ENCODE results near the gene LEAP2. TPM values are rescaled to one million over a fixed set of nuclear protein-coding genes. Genes with fewer than 3 reads are reported as not detected.

The LEAP2 gene
- total RNA-seq, 1 experiment from 2014 or later: 1.4 TPM

DNA sequence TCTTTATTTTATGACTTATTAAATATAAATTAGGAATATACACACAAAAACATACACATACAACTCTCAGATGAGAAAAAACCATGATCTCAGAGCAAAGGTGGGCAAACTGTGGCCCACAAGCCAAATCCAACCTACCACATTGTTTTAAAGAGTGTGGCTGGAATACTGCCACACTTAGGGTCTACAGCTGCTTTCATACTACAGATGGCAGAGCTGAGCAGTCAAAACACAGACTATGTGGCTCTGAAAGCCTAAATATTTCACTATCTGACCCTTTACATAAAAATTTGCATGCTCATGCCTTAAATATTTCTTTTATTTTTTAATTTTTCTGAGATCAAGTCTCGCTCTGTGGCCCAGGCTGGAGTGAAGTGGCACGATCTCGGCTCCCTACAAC, 28.3 kb downstream of the LEAP2 start:
- Histone ChIP-seq H3K9ac (ENCODE audit: extremely low read depth, insufficient read length, low read length) (no peak overlapping the region), H4K5ac (ENCODE audit: insufficient read length, low read depth, low read length) (no peak overlapping the region), H2BK5ac (ENCODE audit: insufficient read length, low read length) (no peak overlapping the region), H2AFZ (ENCODE audit: low read length) (no peak overlapping the region), H2BK12ac (ENCODE audit: insufficient read length, low read depth, low read length) (no peak overlapping the region), H3K79me1 (ENCODE audit: insufficient read depth, low read depth, low read length, poor library complexity, severe bottlenecking) (no peaks in the 10 kb centered on the region), H3K18ac (ENCODE audit: insufficient read length, low read depth, low read length) (no peak overlapping the region), H3K56ac (ENCODE audit: insufficient read length, low read depth, low read length) (no peak overlapping the region), H3K27me3 (ENCODE audit: insufficient read depth, low read length) (no peaks in the 10 kb centered on the region; the same call in 1 of the 2 replicates), H3K4ac (ENCODE audit: low read depth, low read length) (no peak overlapping the region), H2BK15ac (ENCODE audit: low read depth, low read length) (no peak overlapping the region), H3K79me2 (ENCODE audit: insufficient read depth, low read length) (no peaks in the 10 kb centered on the region), H3K23ac (ENCODE audit: insufficient read length, low read depth, low read length) (no peak overlapping the region), H2BK120ac (ENCODE audit: low read depth, low read length, poor library complexity, severe bottlenecking) (no peak overlapping the region), H3K27ac (ENCODE audit: insufficient read length, low read depth, low read length) (no peak overlapping the region), H2BK20ac (ENCODE audit: low read depth, low read length, poor library complexity, severe bottlenecking) (no peak overlapping the region), H3T11ph (ENCODE audit: low read length) (no peak overlapping the region), H4K20me1 (ENCODE audit: control insufficient read depth, insufficient read depth, insufficient read length) (no peaks in the 10 kb centered on the region), H3K9me3 (ENCODE audit: control insufficient read depth, low read depth, low read length) (no peaks in the 10 kb centered on the region), H3K4me2 (ENCODE audit: insufficient read depth, insufficient read length, low read length) (no peak overlapping the region), H3K23me2 (ENCODE audit: insufficient read length, low read depth, low read length, poor library complexity, severe bottlenecking) (no peaks in the 10 kb centered on the region), H4K8ac (replicated peaks; ENCODE audit: insufficient read length, low read depth, low read length) (no peak overlapping the region), H4K91ac (ENCODE audit: insufficient read length, low read depth, low read length) (no peak overlapping the region), H3K4me1 (ENCODE audit: insufficient read depth, low read length) (no peaks in the 10 kb centered on the region), H3K14ac (ENCODE audit: insufficient read depth, low read length) (no peak overlapping the region), H2AK5ac (ENCODE audit: insufficient read length, low read length) (no peak overlapping the region)
- no peaks in the 10 kb centered on the region for H3K27me3 Mint-ChIP-seq (ENCODE audit: low read depth)
- H3K4me3 Mint-ChIP-seq: no peak overlapping the region
- TF ChIP-seq, protein P1, sequence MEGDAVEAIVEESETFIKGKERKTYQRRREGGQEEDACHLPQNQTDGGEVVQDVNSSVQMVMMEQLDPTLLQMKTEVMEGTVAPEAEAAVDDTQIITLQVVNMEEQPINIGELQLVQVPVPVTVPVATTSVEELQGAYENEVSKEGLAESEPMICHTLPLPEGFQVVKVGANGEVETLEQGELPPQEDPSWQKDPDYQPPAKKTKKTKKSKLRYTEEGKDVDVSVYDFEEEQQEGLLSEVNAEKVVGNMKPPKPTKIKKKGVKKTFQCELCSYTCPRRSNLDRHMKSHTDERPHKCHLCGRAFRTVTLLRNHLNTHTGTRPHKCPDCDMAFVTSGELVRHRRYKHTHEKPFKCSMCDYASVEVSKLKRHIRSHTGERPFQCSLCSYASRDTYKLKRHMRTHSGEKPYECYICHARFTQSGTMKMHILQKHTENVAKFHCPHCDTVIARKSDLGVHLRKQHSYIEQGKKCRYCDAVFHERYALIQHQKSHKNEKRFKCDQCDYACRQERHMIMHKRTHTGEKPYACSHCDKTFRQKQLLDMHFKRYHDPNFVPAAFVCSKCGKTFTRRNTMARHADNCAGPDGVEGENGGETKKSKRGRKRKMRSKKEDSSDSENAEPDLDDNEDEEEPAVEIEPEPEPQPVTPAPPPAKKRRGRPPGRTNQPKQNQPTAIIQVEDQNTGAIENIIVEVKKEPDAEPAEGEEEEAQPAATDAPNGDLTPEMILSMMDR (conservative IDR thresholded peaks at IDR 0.05): no peak
- DNase-seq: no peak
- H3K9me3 Mint-ChIP-seq: no peaks in the 10 kb centered on the region
- no peak overlapping the region for H3K27ac Mint-ChIP-seq
- no peaks in the 10 kb centered on the region for H3K4me1 Mint-ChIP-seq
- WGBS (ENCODE audit: extremely low coverage, insufficient read length, low lambda C conversion rate): no CpG with 5 or more reads among the region's 3 CpGs
- peaks cover 7 to 39% (median 33%) of the 10 kb centered on the region in 3 experiments; a peak in 6 of 7 replicates for H3K36me3 Mint-ChIP-seq (ENCODE audit: insufficient read depth in 1 of 3, low read depth in 3 of 3)

Measured in H9 (cell line).